Measurements from ENCODE around the gene FGF1.
A peak's percentile ranks its signal among the peaks of the same experiment; 100 is the strongest.

The FGF1 gene

GRCh38 chr5:142568283-142568995 is 117.5 kb downstream of the FGF1 start:
- no peak for DNase-seq

DNA sequence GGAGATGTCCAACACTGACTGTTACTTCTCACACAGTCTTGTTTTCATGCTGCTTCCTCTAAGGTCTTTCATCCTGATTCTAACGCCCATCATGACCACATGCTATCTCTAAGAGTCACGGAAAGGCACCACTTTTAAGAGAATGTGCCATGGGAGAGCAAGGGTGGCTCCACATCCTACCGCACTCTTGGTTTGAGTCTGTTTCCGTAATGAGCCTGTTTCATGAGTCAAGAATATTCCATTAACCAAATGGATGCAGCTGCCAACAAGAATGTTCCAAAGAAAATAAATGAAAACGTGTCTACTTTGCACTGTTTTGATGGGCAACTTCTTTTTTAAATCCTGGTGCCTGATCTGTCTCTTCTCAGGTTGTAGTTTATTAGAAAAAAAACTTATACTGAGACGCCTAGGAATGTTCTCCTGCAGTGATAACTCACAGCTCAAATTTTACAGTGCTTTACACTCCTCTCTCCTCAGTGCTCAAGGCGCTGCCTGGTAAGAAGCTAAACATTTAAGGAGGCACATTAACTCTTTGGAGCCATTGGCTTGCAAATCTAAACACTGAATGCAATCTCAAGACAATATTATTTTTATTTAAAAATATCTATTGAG is 124.3 kb downstream of the FGF1 start:
- DNase-seq: no peak

DNA sequence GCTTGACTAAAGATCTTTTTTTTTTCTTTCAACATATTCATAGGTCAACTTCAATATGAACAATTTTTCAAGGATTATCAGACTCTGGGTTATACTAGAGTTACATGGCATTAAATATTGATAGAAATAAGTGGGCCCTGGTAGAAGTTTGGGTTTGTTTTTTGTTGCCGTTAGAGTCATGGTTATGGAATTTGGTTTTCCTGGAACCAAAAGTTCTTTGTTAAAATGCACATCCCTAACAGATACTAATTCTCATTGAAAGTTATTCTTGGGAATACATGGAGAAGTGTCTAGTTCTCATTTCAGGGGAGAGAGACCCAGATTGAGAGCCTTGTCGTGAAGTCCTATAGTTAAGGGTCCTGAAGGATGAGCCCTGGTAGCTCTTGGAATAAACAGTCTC is 124.9 kb downstream of the FGF1 start:
- DNase-seq: no peak

- DNase-seq: no peak
Measured at GRCh38 chr5:142552107-142552506, 133.8 kb downstream of the FGF1 start.

GRCh38 chr5:142551338-142552067 is 134.4 kb downstream of the FGF1 start:
- no peak for DNase-seq

- no peak for DNase-seq
Measured at GRCh38 chr5:142550471-142550870, 135.4 kb downstream of the FGF1 start.

DNA sequence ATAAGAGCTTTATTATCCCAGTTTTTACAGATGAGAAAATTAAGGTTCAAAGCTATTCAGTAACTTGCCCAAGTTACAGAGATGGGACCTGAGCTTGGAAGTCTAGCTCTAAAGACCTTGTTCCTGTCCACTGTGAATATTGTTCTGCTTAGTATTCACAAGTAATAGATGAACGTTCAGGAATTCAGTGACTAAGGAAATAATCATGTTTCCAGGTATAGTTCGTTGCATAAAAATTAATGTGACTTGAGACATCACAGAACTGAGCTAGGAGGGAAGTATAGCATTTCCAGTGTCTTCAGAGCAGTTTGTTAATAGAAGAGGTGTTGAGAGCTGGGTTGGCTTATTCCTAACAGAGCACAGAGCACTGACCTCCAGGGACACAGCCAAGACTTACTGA is 136.1 kb downstream of the FGF1 start:
- no peak for DNase-seq

DNA sequence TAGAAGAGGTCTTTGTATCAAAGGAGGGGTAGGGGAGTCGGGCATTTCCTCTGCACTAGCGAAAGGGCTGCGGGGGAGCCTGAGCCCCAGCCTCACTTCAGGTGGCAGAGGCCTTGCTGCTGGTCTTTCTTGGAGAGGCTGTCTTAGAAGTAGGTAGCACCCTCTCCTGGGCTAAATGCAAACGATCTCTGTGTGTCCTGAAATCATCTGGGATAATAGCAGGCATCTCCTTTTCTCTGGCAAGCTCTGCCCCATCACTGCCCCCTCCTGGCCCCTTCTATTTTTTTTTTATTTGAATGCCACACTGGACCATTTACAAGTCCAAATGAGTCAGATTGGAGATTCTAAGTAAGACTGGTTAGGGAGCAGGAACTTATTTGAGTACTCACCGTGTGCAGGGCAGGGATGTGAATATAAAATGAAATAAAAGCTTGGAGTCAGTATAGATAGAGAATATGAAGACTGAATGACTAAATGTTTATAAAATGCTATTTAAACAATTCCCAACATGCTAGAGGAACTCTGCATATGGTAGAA is 137.1 kb downstream of the FGF1 start:
- peak; percentile 42 for DNase-seq

DNA sequence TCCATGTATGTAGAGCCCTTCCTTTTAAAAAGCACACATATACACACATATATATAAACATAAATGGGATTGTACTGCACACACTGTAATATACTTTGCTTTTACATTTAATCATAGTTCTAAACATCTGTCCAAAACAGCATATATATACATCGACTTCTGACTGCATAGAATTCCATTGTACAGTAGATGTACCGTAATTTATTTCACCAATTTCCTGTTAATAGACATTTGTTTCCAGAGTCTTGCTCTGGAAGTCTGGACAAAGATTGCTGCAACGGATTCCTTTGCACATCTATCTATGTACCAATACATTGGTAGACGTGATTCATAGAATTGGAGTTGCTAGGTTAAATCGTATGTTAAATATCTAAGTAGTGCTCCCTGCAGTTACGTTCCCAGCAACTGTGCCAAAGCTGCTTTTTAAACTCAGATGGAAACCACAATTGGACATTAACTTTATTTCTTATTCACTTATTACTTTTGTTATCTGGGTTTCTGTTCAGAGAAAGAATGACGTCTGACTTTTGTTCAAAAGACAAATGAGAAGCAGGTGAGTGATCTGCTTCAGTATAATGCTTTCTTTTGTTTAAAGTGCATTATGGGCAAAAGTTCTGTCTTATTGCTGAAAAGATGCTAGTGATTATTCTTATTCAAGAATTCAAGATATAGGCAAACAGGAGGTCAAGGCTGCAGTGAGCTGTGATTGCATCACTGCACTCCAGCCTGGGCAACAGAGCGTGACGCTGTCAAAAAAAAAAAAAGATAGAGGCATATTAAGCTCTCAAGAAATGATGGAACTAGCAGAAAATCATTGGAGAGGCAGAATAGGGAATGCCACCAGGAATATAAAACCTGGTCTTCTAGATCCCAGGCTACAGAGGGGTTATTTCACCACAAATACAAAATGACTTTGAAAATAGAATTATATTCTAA is 138.2 kb downstream of the FGF1 start:
- no peak for DNase-seq

DNA sequence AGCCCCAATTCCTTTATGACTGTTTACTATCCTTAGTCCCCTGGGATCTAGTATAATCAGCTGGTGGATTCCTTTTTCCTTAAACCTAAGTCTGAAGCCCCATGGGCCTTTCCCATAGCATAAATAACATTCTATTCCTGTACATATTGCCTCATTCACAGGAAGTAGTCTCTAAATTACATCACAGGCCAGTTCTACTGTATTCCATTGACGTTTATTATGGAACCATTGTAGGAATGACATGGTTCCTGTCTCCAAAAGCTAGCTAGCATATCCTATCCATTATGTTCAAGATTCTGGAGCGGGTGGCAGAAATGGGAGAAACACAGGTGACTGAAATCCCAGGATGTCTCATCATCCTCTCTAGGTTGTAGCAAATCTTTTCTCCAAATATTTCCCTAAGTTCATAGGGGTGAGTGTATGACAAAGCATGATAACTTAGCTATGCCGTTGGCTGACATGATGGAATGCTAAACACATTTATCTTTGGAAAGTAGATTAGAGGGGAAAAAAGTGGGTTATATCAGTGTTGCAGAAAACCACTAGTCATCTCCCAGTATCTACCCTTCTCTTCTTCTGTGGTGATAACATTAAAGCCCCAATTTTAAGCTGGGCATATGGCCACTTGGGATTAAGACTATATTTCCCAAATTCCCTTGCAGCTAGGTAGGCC is 140.1 kb downstream of the FGF1 start:
- DNase-seq: no peak

GRCh38 chr5:142544946-142545649 is 140.8 kb downstream of the FGF1 start:
- DNase-seq: no peak

DNA sequence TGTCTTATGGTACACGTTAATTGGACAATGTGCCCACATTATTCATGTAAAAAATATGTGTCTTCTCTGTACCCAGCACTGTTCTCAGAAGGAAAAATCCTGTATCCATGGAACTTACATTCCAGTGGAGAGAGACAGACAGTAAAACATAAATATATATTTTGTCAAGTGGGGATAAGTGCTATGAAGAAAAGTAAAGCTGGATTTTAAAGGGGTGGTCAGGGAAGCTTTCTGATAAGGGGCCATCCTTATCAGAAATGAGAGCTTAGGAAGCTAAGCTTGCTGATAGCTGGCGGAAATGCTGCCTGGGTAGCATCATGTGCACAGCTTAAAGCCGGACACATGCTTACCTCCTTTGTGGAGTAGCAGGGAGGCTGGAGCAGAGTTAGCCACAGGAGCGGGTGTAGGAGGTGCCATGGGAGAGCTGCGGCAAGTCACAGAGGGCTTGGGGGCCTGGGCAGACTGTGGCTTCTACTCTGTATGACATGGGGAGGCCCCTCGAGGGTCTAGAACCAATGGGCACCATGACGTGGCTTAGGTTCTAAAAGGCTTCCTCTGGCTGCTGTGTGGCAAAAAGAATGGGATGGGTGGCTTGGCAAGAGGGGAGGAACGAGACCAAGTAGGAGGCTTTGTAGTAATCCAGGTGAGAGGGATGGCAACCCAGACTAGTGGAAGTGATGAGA is 141.7 kb downstream of the FGF1 start:
- no peak for DNase-seq

GRCh38 chr5:142542906-142543305 is 143.0 kb downstream of the FGF1 start:
- DNase-seq: no peak
